HG03442 (cell line): Measurements from ENCODE around the gene WNK2.

Experiments used
- ATAC-seq: cut with Tn5 transposase; IDR thresholded peaks from one replicate; pipeline ENCODE4 v1.9.1; 2021; ENCODE audit warnings: mild to moderate bottlenecking, moderate library complexity; ENCODE audit not compliant: unreplicated experiment

WNK2 gene

DNA sequence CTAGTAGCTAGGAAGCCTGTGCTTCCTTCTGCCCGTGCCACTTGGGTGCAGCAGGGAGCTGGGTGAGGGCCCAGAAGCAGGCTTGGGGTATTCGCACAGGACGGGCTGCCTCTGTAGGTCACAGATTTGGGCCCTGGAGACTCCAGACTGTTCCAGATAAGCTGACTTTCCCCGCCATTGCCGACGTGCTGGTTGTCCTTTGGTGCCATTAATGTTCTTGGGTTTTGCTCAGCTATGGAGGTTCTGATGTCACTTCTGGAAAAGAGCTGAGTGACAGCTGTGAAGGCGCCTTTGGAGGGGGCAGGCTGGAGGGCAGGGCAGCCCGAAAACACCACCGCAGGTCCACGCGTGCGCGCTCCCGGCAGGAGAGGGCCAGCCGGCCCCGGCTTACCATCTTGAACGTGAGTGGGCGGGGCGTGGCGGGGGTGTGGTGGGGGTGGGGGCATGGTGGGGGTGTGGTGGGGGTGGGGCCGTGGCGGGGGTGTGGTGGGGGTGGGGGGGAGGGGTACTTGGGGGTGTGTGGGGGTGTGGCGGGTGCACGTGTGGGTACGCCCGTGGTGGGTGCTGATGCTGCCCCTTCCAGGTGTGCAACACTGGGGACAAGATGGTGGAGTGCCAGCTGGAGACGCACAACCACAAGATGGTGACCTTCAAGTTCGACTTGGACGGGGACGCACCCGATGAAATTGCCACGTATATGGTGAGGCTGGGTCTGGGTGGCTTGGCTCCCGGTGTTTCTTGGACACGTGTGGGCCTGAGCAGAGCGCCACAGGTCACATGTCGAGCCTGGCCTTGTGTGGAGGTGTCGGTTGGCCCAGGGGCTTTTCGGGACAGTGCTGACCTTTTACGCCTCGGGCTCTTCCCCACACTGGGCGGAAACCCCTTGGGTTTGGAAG is 79.6 kb downstream of the WNK2 start:
- ATAC-seq: no peak

DNA sequence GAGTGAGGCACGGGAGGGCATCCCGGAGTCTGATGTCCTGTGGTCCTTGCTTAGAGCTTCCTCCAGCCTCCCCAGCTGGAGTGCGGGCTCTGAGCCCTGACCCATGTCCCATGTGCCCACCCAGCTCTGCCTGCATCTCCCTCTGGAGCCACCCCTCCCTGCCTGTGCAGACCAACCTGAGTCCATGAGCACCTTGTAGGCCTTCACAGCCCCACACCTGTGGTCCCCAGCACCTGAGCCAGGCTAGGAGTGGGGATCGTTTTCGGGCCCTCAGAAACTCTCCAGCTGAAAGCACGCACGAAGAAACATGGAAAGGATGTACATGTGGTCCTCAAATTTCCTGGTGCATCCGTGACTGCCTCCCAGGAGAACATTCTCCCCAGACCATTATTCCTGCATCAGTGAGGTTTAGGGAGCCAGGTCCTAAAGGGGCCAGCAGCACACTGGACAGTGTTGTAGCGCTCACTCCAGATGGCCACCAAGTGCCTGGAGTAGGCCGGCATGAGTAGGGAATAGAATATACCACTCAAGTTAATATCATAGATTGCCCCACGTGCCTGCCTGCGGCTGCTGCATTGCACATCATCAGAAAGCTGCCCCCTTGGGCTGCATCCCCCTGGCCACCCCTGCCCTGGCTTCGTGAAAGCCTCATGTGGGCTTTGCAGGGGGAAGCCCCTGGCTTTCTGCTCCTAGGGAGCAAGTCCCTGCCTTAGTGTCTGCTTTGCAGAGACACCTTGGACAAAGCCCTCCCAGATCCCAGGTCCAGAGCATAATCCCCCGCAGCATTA is 80.6 kb downstream of the WNK2 start:
- ATAC-seq: no peak

DNA sequence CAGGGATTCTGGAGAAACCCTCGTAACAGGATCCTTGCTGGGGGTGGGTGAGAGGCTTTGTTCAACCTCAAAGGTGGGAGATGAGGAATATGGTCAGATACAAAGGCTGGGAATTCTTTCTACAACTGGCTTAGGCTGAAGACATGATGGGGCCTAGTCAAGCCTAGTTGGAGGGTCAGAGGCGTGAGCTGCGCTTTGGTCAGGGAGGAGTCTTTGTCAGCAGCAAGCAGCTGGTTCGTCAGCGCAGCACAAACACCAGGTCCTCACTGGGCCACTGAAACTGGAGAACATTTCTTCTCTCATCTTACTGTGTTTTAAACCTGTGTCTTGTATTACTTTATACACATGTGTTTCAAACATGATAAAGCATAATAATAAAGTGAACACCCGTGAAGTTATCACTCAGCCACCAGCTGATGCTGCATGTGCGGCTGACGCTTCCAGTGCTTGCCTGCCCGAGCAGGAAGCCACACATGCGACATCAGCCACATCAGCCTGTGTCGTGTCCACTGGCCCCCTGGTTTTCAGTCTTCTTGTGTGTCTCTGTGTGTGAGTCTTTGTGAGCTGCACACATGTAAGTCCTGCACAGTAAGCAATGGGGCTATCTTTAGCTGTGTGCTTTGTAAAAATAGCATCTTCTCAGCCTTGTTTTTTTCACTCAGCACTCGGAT is 81.5 kb downstream of the WNK2 start:
- ATAC-seq: no peak

DNA sequence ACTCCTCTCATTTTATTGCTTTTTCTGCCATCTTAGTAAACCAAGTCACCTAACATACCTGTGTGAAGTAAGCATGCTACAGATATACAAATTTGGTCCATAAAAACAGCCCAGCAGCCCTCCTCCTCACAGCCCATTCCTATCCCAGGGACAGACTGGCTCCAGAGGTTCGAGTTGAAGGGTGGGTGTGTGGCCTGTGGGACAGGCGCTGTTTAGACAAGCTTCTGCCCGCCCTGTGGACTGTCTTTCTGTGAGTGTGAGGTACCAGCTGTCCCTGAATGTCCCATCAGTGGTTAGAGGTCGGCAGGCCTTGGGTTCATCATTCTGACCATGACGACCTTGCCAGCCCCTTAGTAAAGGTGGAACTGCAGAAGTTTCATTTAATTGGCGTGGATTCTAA is 82.0 kb downstream of the WNK2 start:
- ATAC-seq: no peak

DNA sequence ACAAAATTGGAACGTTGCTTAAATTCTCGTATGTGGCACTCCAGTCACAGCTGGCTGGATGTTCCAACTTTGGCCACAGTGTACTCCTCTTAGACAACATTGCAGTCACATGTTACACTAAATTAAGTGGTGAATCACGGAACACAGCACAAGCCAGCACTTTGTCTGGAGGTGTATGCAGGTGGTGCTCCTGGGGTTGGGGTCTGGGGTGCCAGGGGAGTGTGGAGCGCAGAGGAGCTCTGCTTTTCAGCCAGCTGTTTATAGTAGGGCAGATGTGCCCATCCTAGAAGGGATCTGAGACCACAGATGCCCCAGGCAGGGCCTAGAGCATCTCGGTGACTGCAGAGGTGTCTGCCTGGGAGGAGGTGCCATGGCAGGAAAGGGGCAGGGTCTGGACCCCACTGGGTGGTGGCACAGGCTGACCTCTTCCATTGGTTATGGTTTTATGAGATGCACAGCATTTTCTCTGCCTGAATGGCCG is 82.6 kb downstream of the WNK2 start:
- ATAC-seq: no peak

DNA sequence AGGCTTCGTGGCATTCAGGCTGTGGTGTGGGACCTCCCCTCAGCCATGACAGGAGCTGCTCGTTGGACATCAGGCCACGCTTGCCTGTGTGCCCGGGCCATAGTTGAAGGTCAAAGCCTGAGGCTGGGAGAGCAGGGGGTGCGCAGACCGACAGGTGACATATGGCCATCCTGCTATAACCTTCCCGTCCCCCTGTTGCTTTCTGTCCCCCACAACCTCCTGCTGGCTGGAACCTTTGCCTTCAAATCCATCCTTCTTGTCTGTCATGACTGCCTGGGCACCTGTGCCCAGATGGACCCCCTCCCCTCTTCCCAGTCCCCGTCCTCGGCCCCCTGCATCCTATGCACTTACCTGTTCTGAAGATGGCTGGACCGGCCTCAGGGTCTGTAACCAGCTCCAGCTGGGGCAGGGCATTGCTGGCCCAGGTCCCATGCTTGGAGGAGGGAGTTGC is 83.2 kb downstream of the WNK2 start:
- no peak for ATAC-seq

DNA sequence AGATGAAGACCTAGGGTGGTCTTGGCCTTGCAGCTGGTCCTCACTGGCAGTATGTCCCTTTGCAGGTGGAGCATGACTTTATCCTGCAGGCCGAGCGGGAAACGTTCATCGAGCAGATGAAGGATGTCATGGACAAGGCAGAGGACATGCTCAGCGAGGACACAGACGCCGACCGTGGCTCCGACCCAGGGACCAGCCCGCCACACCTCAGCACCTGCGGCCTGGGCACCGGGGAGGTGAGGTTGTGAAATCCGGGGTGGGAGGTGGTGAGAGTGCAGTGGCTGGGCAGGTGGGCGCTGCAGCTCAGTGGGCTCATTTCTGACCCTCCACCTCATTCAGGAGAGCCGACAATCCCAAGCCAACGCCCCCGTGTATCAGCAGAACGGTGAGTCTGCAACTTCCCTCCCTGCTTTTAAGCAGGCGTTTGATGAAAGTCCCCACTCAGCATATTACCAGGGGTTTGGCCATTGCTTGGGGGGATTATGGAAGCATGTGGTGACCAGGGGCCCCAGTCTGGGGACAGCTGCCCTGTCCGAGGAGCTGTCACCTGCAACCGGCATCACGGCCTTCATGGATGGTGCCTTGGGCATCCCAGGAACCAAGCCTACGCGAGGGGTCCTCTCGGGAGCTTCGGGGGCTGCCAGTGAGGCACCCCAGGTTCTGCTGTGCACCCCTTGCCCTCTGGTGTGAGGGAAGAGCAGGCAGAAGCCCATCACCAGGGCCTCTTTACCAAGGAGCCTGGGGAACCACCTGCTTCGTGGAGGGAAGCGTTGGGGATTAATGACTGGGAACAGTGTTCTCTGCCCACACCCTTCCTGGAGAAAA is 84.0 kb downstream of the WNK2 start:
- ATAC-seq: no peak

DNA sequence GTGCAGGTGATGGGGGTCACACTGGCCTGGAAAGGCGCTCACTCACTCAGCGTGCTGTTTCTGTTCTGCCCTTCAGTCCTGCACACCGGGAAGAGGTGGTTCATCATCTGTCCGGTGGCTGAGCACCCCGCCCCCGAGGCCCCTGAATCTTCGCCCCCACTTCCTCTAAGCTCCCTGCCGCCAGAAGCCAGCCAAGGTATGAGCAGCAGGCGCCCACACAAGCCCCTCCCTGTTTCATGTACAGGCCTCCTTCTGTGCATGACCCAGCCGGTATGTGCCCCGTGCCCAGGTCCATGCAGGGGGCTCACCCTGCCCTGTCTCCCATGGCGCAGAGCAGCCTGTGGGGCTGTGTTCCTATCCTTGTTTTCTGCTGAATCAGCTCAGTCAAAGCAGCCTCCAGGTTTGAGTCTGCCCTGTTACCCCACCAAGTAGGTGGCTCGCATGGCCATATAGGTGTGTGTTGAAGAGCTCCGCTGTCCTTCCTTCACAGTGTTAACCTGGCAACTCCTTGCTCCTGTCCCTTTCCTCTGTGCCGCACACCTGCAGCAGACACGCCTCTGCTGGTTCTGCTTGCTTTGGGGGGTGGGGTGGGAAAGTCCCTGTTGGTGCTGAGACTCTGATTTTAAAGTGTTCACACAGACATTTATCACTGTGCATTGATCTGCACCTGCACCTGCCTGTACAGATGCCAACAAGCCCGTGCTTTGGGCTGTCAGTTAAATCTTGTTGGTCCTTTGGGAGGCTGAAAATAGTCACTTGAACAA is 84.8 kb downstream of the WNK2 start:
- ATAC-seq: no peak

DNA sequence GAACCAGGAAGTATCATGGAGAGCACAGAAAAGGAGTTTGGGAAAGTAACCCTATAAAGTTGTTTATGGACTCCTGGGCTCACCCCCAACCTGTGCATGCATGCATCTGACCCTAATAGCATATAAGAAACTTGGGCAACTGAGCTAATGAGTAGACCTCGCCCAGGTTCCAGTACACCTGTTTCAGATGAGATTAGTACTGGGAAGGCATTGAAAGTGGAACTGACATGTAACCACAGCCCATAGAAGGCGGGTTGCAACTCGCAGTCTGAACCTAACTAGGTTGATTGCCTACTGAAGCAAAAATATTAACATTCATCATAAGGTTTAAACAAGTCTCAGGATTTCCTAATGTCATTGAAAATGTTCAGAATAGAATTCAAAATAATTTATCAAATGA is 87.0 kb downstream of the WNK2 start:
- no peak for ATAC-seq

DNA sequence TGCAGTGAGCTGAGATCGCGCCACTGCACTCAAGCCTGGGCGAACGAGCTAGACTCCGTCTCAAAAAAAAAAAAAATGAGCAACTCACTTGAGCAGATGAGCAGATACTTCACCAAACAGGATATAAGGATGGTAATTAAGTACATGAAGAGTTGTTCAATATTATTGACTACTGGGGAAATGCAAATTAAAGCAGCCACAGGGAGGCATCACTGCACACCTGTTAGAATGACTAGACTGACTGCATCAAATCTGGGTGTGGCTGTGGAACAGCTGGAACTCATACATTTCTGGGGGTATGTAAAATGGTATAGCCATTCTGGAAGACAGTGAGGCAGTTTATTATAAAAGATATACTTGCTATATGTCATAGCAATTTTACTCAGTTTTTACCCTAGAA is 93.0 kb downstream of the WNK2 start:
- ATAC-seq: no peak

DNA sequence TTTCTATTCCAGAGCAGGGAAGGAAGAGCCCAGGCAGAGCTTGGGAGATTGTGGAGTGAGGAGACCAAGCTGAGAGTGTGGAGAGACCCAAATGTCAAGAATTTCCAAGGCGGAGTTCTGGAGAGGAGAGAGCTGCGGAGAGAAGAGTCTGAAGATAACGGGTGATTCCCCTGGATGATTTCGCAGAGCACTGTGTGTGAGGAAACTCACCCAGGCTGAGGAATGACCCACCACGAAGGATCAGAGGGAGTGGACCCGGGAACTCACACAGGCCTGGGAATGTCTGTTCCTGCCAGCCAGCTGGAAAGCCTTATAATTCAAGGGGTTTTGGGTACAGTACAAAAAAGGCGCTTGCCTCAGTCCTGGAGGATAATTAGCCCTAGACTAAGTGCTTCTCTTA is 94.2 kb downstream of the WNK2 start:
- ATAC-seq: no peak

DNA sequence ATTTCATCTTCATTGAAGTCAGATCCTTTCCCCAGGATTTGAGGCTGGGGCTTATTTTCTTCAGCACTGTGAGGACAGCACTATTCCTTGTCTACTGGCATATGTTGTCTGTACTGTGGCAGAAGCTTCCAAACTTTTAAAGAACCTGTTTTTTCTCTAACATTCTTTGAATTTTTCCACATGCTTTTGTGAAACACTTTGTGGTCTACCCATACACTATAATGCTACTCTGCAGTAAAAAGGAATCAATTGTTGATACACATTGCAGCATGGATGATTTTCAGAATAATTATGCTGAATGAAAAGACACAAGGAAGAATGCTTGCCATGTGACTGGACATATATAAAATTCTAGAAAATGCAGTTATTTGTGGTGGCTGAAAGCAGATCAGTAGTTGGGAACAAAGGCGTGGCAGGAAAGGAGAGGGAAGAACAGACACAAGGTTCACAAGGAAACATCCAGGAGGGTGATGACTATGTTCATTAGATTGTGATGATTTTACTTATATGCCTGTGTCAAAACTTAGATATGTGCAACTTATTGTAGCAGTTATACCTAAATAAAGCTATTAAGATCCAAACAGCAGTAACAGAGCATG is 96.8 kb downstream of the WNK2 start:
- no peak for ATAC-seq

DNA sequence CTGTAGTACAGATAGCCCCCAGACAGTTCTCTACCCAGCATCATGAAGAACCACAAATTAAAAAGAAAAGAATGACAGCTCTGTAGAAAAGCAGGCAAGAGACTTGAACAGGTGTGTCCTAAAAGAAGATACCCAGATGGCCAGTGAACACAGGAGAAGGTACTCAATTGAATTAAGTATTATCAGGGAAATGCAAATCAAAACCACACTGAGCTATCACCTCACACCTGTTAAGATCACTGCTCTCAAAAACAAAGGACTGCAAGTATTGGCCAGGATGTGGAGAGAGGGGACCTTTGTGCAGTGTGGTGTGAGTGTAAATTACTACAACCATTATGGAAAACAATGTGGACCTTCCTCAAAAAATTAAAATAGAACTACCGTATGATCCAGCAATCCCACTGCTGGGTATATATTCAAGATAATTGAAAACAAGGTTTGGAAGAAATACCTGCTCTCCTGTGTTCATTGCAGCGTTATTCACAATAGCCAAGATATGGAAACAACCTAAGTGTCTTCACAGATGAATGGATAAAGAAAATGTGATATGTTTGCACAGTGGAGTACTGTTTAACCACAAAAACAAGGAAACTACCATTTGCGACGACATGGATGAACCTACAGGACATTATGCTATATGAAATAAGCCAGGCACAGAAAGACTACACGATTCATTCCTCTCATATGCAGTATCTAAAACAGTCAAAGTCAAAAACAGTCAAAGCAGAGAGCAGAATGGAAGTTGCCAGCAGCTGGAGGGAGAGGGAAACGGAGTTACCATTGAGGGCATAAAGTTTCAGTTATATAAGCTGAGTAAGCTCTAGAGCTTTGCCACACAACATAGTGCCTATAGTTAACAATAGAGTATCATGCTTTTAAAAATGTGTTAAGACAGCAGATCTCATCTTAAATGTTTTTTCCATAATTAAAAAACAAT is 102.6 kb downstream of the WNK2 start:
- no peak for ATAC-seq

DNA sequence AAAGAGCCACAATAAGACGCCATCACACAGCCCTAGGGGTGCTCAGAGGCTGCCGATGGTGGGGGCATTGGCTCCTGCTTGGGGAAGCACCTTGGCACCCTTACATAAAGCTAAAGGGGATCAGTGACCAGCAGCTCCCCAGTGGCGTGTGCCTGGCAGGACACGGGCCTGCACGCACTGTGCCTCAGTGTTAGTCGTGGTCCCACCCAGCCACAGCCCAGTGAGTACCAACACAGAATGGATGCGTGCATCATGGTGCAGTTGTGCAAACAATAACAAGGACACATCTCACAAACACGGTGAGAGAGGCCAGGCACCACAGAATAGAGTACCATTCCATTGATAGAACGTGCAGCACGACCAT is 103.2 kb downstream of the WNK2 start:
- ATAC-seq: no peak

DNA sequence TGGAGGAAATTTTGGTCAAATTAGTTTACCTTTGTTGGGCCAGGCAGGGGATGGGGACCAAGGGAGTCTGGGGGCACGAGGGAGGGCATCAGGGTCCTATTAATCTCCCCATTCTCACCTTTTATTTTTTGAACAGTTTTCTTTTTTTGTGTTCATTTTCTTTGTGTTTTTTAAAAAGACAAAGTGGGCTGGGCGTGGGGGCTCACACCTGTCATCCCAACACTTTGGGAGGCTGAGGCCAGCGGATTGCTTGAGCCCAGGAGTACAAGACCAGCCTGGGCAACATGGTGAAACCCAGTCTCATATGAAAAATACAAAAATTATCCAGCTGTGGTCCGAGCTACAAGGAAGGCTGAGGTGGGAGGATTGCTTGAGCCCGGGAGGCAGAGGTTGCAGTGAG is 103.7 kb downstream of the WNK2 start:
- ATAC-seq: no peak

DNA sequence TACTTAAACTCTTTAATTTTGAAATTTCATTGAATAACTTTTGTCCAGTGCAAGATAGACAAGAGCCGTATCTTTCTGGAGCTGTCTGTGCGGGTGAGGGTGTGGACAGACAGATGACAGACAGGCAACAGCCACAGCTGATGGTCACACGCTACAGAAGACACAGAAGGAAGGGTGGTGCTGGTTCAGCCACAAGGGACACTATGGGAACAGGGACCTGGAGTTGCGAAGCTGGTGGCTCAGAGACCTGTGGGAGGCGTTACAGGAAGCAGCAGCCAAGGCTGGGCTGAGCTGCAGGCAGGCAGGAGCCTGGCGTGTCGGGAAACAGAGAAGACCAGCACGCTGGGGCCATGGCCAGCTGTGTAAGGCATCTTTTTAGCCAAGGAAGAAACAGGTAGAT is 104.4 kb downstream of the WNK2 start:
- ATAC-seq: no peak

DNA sequence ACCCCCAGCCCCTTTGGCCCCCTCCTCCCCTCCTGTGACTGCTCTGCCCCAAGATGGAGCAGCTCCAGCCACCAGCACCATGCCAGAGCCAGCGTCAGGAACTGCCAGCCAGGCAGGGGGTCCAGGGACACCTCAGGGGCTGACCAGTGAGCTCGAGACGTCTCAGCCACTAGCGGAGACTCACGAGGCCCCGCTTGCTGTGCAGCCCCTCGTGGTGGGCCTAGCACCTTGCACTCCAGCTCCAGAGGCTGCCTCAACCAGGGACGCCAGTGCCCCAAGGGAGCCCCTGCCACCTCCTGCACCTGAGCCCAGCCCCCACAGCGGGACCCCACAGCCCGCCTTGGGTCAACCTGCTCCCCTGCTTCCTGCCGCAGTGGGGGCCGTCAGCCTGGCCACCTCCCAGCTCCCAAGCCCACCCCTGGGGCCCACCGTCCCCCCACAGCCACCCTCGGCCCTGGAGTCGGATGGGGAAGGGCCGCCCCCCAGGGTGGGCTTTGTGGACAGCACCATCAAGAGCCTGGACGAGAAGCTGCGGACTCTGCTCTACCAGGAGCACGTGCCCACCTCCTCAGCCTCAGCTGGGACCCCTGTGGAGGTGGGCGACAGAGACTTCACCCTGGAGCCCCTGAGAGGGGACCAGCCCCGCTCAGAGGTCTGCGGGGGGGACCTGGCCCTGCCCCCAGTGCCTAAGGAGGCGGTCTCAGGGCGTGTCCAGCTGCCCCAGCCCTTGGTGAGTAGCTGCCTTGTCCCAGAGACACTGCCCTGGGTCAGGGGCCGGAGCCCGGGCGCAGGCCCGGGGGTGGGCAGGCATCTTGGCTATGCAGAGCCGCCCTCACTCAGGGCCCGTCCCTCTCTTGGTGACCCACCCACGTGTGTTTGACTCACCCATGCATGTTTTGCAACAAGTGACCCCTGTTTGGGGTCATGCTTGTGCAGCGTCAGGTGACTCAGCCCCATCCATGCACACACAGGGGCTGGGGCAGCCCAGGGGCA is 105.2 kb downstream of the WNK2 start:
- ATAC-seq: no peak
